ENCODE results near the gene PHF3. TPM values are rescaled to one million over a fixed set of nuclear protein-coding genes. Genes with fewer than 3 reads are reported as not detected.

Gene PHF3
- total and polyA plus RNA-seq, 8 donors, result 6.8 to 101 (median 54.7) TPM

GRCh38 chr6:63706630-63707029, 71.0 kb downstream of the PHF3 start:
- intact Hi-C loops (cut with DNase I; ENCODE audit: low total_unique reads), result no loop called here
- peaks cover 14 to 96% (median 87%) of the 10 kb centered on the region in 4 donors for H3K36me3 ChIP-seq
- no peak overlapping the region for H3K4me3 ChIP-seq
- TF ChIP-seq POLR2A (IDR thresholded peaks at IDR 0.05) (no peak), EP300 (IDR thresholded peaks at IDR 0.05) (no peak), CTCF (IDR thresholded peaks at IDR 0.05) (no peak), POLR2AphosphoS5 (IDR thresholded peaks at IDR 0.05) (no peak)
- DNase-seq, result no peak
- no peaks in the 10 kb centered on the region for H3K4me1 ChIP-seq
- H3K27me3 ChIP-seq, result no peaks in the 10 kb centered on the region
- no peak overlapping the region for H3K27ac ChIP-seq
- WGBS, 5 donors, result 52 to 78% (median 65%) methylated on average over 2 of the region's 2 CpGs
- no peaks in the 10 kb centered on the region for H3K9me3 ChIP-seq

- DNase-seq, result no peak
- Histone ChIP-seq H3K4me3 (no peak overlapping the region), H3K27me3 (no peaks in the 10 kb centered on the region), H3K36me3 (peaks cover 25 to 96% (median 88%) of the 10 kb centered on the region in 4 donors), H3K4me1 (no peaks in the 10 kb centered on the region), H3K9me3 (no peaks in the 10 kb centered on the region), H3K27ac (no peak overlapping the region)
- TF ChIP-seq CTCF (IDR thresholded peaks at IDR 0.05), result no peak
- no peak for TF ChIP-seq POLR2AphosphoS5 (IDR thresholded peaks at IDR 0.05)
- TF ChIP-seq EP300 (IDR thresholded peaks at IDR 0.05), result no peak
- no peak for TF ChIP-seq POLR2A (IDR thresholded peaks at IDR 0.05)
- WGBS, 5 donors, result 89 to 100% (median 100%) methylated on average over 1 of the region's 1 CpG
- intact Hi-C loops (cut with DNase I; ENCODE audit: low total_unique reads), result no loop called here
Measured at GRCh38 chr6:63708631-63709030, 73.0 kb downstream of the PHF3 start.

GRCh38 chr6:63709148-63709547, 73.5 kb downstream of the PHF3 start:
- intact Hi-C loops (cut with DNase I; ENCODE audit: low total_unique reads), result no loop called here

GRCh38 chr6:63713332-63713731, 77.7 kb downstream of the PHF3 start:
- Histone ChIP-seq H3K27me3 (no peaks in the 10 kb centered on the region), H3K36me3 (peaks cover 23 to 60% (median 55%) of the 10 kb centered on the region in 4 donors)
- WGBS, 5 donors, result 82 to 88% (median 84%) methylated on average over 6 of the region's 6 CpGs

More at GRCh38 chr6:63709148-63709547, 73.5 kb downstream of the PHF3 start:
- Histone ChIP-seq H3K4me1 (no peaks in the 10 kb centered on the region), H3K36me3 (peaks cover 23 to 91% (median 86%) of the 10 kb centered on the region in 4 donors), H3K4me3 (no peak overlapping the region), H3K27ac (no peak overlapping the region), H3K9me3 (no peaks in the 10 kb centered on the region), H3K27me3 (no peaks in the 10 kb centered on the region)
- TF ChIP-seq EP300 (IDR thresholded peaks at IDR 0.05), result no peak
- TF ChIP-seq POLR2A (IDR thresholded peaks at IDR 0.05), result no peak
- TF ChIP-seq POLR2AphosphoS5 (IDR thresholded peaks at IDR 0.05), result no peak
- TF ChIP-seq CTCF (IDR thresholded peaks at IDR 0.05), result no peak
- DNase-seq, result no peak

More at GRCh38 chr6:63713332-63713731, 77.7 kb downstream of the PHF3 start:
- Histone ChIP-seq H3K4me3 (no peak overlapping the region), H3K27ac (no peak overlapping the region), H3K4me1 (no peaks in the 10 kb centered on the region), H3K9me3 (no peaks in the 10 kb centered on the region)
- DNase-seq, result no peak
- intact Hi-C loops (cut with DNase I; ENCODE audit: low total_unique reads), result no loop called here
- no peak for TF ChIP-seq POLR2AphosphoS5 (IDR thresholded peaks at IDR 0.05)
- TF ChIP-seq EP300 (IDR thresholded peaks at IDR 0.05), result no peak
- TF ChIP-seq POLR2A (IDR thresholded peaks at IDR 0.05), result no peak
- TF ChIP-seq CTCF (IDR thresholded peaks at IDR 0.05), result no peak
